ENCODE data around the gene ADGRG6.

The ADGRG6 gene

DNA sequence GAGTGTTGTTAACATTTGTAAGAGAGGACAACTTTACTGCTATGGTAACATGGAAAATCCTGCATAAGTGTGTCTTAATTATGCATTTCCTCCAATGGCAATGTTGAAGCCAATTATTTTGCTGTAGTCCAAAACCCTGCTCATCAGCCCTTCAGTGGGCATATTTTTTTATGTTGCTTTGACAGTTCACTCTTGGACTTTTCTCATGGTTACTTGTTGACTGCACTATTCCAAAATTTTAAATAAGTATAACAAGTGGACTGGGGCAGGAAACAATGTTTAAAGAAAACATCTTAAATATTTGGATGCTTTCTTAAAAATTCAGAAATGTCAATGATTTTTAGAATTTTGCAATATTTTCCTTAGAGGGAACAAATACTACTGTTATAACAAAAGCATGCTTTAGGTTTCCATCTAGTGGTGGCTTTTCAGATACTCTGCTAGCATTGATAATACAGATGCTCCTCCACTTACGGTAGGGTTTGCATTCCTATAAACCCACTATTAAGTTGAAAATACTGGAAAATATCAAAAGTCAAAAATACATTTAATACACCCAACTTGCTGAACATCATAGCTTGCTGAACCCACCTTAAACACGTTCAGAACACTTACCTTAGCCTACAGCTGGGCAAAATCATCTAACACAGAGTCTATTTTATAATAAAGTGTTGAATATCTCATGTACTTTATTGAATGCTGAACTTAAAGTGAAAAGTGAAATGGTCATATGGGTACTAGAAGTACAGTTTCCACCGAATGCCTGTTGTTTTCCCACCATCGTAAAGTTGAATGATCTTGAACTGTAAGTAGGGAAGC is 86.4 kb downstream of the ADGRG6 start:
- TF ChIP-seq POLR2AphosphoS5 (IDR thresholded peaks at IDR 0.05; ENCODE audit: low read depth, low read length) (no peak), TAF1 (IDR thresholded peaks at IDR 0.05; ENCODE audit: borderline replicate concordance, insufficient read depth, low read length) (no peak), FOXP2 (optimal IDR thresholded peaks at IDR 0.05; ENCODE audit: borderline replicate concordance, extremely low read depth, extremely low read length, insufficient read depth) (no peak), SIN3A (IDR thresholded peaks at IDR 0.05; ENCODE audit: borderline replicate concordance, insufficient read depth, low read length) (no peak)
- TF ChIP-seq, protein P1, sequence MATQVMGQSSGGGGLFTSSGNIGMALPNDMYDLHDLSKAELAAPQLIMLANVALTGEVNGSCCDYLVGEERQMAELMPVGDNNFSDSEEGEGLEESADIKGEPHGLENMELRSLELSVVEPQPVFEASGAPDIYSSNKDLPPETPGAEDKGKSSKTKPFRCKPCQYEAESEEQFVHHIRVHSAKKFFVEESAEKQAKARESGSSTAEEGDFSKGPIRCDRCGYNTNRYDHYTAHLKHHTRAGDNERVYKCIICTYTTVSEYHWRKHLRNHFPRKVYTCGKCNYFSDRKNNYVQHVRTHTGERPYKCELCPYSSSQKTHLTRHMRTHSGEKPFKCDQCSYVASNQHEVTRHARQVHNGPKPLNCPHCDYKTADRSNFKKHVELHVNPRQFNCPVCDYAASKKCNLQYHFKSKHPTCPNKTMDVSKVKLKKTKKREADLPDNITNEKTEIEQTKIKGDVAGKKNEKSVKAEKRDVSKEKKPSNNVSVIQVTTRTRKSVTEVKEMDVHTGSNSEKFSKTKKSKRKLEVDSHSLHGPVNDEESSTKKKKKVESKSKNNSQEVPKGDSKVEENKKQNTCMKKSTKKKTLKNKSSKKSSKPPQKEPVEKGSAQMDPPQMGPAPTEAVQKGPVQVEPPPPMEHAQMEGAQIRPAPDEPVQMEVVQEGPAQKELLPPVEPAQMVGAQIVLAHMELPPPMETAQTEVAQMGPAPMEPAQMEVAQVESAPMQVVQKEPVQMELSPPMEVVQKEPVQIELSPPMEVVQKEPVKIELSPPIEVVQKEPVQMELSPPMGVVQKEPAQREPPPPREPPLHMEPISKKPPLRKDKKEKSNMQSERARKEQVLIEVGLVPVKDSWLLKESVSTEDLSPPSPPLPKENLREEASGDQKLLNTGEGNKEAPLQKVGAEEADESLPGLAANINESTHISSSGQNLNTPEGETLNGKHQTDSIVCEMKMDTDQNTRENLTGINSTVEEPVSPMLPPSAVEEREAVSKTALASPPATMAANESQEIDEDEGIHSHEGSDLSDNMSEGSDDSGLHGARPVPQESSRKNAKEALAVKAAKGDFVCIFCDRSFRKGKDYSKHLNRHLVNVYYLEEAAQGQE (IDR thresholded peaks at IDR 0.05; ENCODE audit: insufficient read depth in 1 of 2, low read depth in 2 of 2, low read length in 2 of 2) = no peak

DNA sequence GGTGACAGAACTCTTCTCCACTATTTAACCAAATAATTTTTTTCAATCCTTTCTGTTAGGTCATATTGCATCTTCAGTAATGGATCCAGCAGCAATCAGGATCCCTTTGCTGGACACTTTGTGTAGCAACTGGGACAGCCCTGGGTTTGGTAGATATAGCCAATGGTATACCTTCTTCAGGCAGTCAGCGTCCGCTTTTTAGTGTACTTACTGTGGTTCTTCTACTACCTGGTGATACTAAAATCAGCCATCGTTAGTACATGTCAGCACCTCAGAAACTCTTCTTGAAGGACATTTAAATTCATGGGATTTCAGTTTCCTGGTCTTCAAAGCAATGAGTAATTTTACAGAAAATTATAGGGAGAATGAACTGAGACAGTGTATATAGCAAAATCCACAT is 93.5 kb downstream of the ADGRG6 start:
- TF ChIP-seq, protein P1 (IDR thresholded peaks at IDR 0.05; ENCODE audit: insufficient read depth in 1 of 2, low read depth in 2 of 2, low read length in 2 of 2) = no peak
- TF ChIP-seq SIN3A (IDR thresholded peaks at IDR 0.05; ENCODE audit: borderline replicate concordance, insufficient read depth, low read length) (no peak), FOXP2 (optimal IDR thresholded peaks at IDR 0.05; ENCODE audit: borderline replicate concordance, extremely low read depth, extremely low read length, insufficient read depth) (no peak), POLR2AphosphoS5 (IDR thresholded peaks at IDR 0.05; ENCODE audit: low read depth, low read length) (no peak), TAF1 (IDR thresholded peaks at IDR 0.05; ENCODE audit: borderline replicate concordance, insufficient read depth, low read length) (no peak)

DNA sequence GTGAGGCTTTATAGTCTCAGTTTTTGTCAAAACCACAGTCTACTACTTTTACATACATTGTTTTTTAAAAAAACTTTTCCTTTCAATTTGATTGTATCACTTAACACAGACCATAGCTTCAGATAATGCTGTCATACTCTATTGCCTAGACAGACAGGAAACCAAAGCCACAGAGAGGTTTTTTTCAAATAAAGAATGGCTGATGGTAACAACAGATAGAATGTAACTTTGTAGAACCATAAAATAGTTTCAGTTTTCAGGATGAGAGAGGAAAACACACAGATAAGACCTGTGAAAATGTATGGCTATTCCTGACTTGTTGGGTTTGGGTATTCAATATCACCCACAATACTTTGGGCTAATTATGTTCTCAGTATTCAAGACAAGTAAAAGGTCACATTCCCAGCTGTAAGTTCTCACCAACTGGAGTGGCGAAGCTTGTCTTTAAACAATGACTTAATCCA is 94.0 kb downstream of the ADGRG6 start:
- TF ChIP-seq POLR2AphosphoS5 (IDR thresholded peaks at IDR 0.05; ENCODE audit: low read depth, low read length) = no peak
- no peak for TF ChIP-seq TAF1 (IDR thresholded peaks at IDR 0.05; ENCODE audit: borderline replicate concordance, insufficient read depth, low read length)
- TF ChIP-seq SIN3A (IDR thresholded peaks at IDR 0.05; ENCODE audit: borderline replicate concordance, insufficient read depth, low read length) = no peak
- TF ChIP-seq FOXP2 (optimal IDR thresholded peaks at IDR 0.05; ENCODE audit: borderline replicate concordance, extremely low read depth, extremely low read length, insufficient read depth) = no peak
- TF ChIP-seq, protein P1 (IDR thresholded peaks at IDR 0.05; ENCODE audit: insufficient read depth in 1 of 2, low read depth in 2 of 2, low read length in 2 of 2) = no peak

DNA sequence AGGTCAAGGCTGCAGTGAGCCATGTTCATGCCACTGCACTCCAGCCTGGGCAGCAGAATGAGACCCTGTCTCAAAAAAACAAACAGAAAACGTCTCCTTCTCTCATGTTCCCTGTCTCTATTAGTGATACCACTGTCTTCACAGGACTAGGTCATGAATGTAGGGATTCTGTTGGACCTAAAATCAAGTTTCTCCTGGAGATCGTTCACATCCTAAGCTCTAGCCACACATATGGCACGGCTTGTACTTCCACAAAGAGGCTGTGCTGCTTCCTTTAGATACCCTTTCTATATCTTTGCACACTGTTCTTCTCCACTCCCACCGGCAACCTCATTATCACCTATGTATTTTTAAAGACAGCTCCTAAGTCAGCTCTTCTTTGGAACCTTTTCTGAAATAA is 96.5 kb downstream of the ADGRG6 start:
- TF ChIP-seq TAF1 (IDR thresholded peaks at IDR 0.05; ENCODE audit: borderline replicate concordance, insufficient read depth, low read length) (no peak), FOXP2 (optimal IDR thresholded peaks at IDR 0.05; ENCODE audit: borderline replicate concordance, extremely low read depth, extremely low read length, insufficient read depth) (no peak), SIN3A (IDR thresholded peaks at IDR 0.05; ENCODE audit: borderline replicate concordance, insufficient read depth, low read length) (no peak), POLR2AphosphoS5 (IDR thresholded peaks at IDR 0.05; ENCODE audit: low read depth, low read length) (no peak)
- TF ChIP-seq, protein P1 (IDR thresholded peaks at IDR 0.05; ENCODE audit: insufficient read depth in 1 of 2, low read depth in 2 of 2, low read length in 2 of 2) = no peak
